ENCODE data around the gene KERA.

GRCh38 chr12:91052026-91052425 is 5.8 kb downstream of the KERA start:
- TF ChIP-seq POLR2A (IDR thresholded peaks at IDR 0.05) (no peak), CTCF (IDR thresholded peaks at IDR 0.05) (no peak)
